K562 (cell line): ENCODE data around the gene SCAMP3. TPM values are rescaled to one million over a fixed set of nuclear protein-coding genes. Genes with fewer than 3 reads are reported as not detected.
A peak's percentile ranks its signal among the peaks of the same experiment; 100 is the strongest.

Experiments
- ARID2 ChIP-seq: fragments of 450-650 bp; IDR thresholded peaks from 2 replicates; pipeline ENCODE4 v1.6.1; 2017; ENCODE audit warnings: antibody characterized with exemption, mild to moderate bottlenecking
- ARID4B ChIP-seq: sonication (generic); formaldehyde crosslinking; IDR thresholded peaks from 2 replicates; pipeline ENCODE4 v1.8.0; 2022; ENCODE audit warnings: mild to moderate bottlenecking, missing genetic modification reagents
- KAT8 ChIP-seq: fragments of 450-650 bp; IDR thresholded peaks from 2 replicates; pipeline ENCODE4 v1.6.1; 2016; ENCODE audit warnings: low read depth, mild to moderate bottlenecking
- OTX1 ChIP-seq: fragments of 450-650 bp; formaldehyde crosslinking; IDR thresholded peaks from 2 replicates; pipeline ENCODE4 v1.4.0; 2022; ENCODE audit warnings: mild to moderate bottlenecking
- SFPQ ChIP-seq: fragments of 200-400 bp; formaldehyde crosslinking; IDR thresholded peaks from 2 replicates; pipeline ENCODE4 v1.6.1; 2017; ENCODE audit warnings: mild to moderate bottlenecking, low read depth, low read length, moderate library complexity
- SMAD2 ChIP-seq: fragments of 150-350 bp; IDR thresholded peaks from 2 replicates; pipeline ENCODE4 v1.6.1; 2014; ENCODE audit warnings: low read depth, mild to moderate bottlenecking, low read length
- U2AF1 ChIP-seq: fragments of 200-400 bp; formaldehyde crosslinking; optimal IDR thresholded peaks from 2 replicates; pipeline ENCODE3; 2017; ENCODE audit warnings: mild to moderate bottlenecking, low read depth, low read length, moderate library complexity
- polyA plus RNA-seq, 8 experiments: library from polyadenylated mRNA; depleted of rRNA in 4 of 8; stranded (reverse) in 5 of 8; unstranded in 3 of 8; fragments of >200 nt; fragmentation: Nextera tagmentation in 2 of 8; fragmentation: Illumina TruSeq in 1 of 8; extraction: Ambion mirVana in 2 of 8; extraction: Trizol in 1 of 8; gene quantifications; 2 replicates each; pipeline versions ENCODE4 v1.2.1 to v1.2.3, GENCODE V29; 2011 to 2014; ENCODE audit warnings: inconsistent platforms in 1 of 8, missing spikeins in 1 of 8
- total RNA-seq, 7 experiments: library from RNA; depleted of rRNA in 6 of 7; stranded (reverse); fragments of >200 nt in 6 of 7; fragmentation: Illumina TruSeq in 2 of 7; extraction: Trizol in 2 of 7; gene quantifications; 2 replicates each; pipeline versions ENCODE4 v1.2.1 to v1.2.3, GENCODE V29; 2011 to 2021; ENCODE audit warnings: low replicate concordance in 1 of 7
- TF ChIP-seq, protein P1 (sequence below): fragments of 250-450 bp; sonication (Bioruptor Pico); IDR thresholded peaks from 2 replicates; pipeline ENCODE4 v1.4.0; 2020

SCAMP3 gene
- total and polyA plus RNA-seq, 9 of the 15 experiments (the other 6 are each of a cell fraction or from before 2014, with no cell fraction given): 14.2 to 131 (median 86.1) TPM

DNA sequence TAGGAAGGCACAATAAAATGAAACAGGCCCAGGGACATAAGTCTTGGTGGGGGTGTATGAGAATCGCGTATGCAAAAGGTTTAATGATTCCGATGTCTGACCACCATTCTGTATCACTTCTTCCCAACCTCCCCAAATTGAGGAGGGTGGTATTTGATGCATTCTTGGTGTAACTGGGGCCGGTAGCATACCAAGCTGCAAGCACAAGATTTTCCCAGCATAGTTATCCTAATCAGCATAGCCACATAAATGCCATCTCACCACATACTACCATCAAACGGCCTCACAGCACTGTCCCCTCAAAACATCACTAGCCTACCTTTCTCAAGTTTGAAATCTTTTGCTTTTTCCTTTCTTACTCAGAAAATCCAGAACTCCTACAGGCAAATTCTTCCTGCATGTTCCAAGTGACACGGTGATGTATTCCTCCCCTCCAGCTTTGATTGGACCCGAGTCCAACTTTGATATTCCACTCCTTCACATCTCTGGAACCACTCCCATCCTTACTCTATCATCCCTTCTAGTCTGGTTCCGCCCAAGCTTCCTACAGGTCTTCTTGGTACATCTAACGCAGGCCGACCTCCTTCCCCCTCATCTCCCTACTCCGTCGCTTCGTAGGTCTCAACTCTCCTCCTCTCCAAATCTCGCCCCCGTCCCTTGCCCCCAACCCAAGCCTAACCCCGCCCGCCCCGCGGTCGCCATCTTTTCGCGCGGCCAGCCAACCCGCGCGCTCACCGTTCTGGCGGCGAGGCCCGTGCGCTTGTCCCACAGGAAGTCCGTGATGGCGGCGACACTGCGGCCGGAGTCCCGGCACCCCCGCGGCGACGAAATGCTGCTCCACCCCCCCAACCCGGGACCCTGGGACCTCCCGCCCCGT lies 10.5 kb upstream of the SCAMP3 start (continued):
- TF ChIP-seq SFPQ (no peak), U2AF1 (no peak), SMAD2 (no peak), ARID2 (no peak), KAT8 (no peak), ARID4B (CRISPR knock-in tag) (peak; percentile 22; the same call in 1 of the 2 replicates), OTX1 (CRISPR knock-in tag) (no peak)
- TF ChIP-seq, protein P1, sequence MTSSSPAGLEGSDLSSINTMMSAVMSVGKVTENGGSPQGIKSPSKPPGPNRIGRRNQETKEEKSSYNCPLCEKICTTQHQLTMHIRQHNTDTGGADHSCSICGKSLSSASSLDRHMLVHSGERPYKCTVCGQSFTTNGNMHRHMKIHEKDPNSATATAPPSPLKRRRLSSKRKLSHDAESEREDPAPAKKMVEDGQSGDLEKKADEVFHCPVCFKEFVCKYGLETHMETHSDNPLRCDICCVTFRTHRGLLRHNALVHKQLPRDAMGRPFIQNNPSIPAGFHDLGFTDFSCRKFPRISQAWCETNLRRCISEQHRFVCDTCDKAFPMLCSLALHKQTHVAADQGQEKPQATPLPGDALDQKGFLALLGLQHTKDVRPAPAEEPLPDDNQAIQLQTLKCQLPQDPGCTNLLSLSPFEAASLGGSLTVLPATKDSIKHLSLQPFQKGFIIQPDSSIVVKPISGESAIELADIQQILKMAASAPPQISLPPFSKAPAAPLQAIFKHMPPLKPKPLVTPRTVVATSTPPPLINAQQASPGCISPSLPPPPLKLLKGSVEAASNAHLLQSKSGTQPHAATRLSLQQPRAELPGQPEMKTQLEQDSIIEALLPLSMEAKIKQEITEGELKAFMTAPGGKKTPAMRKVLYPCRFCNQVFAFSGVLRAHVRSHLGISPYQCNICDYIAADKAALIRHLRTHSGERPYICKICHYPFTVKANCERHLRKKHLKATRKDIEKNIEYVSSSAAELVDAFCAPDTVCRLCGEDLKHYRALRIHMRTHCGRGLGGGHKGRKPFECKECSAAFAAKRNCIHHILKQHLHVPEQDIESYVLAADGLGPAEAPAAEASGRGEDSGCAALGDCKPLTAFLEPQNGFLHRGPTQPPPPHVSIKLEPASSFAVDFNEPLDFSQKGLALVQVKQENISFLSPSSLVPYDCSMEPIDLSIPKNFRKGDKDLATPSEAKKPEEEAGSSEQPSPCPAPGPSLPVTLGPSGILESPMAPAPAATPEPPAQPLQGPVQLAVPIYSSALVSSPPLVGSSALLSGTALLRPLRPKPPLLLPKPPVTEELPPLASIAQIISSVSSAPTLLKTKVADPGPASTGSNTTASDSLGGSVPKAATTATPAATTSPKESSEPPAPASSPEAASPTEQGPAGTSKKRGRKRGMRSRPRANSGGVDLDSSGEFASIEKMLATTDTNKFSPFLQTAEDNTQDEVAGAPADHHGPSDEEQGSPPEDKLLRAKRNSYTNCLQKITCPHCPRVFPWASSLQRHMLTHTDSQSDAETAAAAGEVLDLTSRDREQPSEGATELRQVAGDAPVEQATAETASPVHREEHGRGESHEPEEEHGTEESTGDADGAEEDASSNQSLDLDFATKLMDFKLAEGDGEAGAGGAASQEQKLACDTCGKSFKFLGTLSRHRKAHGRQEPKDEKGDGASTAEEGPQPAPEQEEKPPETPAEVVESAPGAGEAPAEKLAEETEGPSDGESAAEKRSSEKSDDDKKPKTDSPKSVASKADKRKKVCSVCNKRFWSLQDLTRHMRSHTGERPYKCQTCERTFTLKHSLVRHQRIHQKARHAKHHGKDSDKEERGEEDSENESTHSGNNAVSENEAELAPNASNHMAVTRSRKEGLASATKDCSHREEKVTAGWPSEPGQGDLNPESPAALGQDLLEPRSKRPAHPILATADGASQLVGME (CRISPR knock-in tag): no peak
- TF ChIP-seq, all 486 proteins: peak for 29
